ENCODE measurements around the gene CDH4.

DNA sequence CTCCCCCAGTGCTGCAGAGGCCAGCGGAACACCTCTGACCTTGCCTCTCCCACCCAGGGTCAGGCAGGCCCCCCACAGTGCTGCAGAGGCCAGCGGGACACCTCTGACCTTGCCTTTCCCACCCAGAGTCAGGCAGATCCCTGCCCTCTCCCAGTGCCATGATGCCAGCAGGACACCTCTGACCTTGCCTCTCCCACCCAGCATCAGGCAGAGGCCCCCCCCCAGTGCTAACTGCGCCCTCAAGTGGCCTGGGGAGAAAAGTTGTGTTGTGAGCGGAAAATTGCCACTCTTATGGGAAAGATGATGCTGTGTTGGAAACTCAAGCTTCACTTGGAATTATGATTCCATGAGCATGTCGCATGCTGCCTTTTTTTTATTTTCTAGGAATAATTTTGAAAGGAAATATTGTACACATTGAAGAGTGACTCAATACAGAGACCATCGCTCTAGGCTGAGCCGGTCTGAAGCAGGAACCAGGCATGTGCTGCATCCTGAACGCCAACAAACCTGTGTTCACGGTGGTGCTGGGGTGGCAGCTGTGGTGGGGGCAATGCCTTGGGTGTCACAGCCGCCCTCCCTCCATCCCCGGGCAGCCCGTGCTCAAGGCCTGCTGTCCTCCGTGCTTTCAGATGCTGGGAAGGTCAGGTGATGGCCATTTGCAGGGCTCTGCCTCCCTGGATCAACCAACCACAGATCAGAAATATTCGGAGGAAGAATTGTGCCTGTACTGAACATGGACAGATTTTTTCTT is 98.6 kb downstream of the CDH4 start:
- TF ChIP-seq, protein P1, sequence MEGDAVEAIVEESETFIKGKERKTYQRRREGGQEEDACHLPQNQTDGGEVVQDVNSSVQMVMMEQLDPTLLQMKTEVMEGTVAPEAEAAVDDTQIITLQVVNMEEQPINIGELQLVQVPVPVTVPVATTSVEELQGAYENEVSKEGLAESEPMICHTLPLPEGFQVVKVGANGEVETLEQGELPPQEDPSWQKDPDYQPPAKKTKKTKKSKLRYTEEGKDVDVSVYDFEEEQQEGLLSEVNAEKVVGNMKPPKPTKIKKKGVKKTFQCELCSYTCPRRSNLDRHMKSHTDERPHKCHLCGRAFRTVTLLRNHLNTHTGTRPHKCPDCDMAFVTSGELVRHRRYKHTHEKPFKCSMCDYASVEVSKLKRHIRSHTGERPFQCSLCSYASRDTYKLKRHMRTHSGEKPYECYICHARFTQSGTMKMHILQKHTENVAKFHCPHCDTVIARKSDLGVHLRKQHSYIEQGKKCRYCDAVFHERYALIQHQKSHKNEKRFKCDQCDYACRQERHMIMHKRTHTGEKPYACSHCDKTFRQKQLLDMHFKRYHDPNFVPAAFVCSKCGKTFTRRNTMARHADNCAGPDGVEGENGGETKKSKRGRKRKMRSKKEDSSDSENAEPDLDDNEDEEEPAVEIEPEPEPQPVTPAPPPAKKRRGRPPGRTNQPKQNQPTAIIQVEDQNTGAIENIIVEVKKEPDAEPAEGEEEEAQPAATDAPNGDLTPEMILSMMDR (IDR thresholded peaks at IDR 0.05), result no peak
- no peak for TF ChIP-seq POLR2A (IDR thresholded peaks at IDR 0.05)
